Neural progenitor cell (in vitro differentiated cells): ENCODE results near the gene SLC20A1. TPM values are rescaled to one million over a fixed set of nuclear protein-coding genes. Genes with fewer than 3 reads are reported as not detected.

Experiments used
- DNase-seq: peaks from one replicate; pipeline ENCODE4 v3.0.0-alpha.2; 2016; ENCODE audit warnings: low spot score
- H2AFZ ChIP-seq: fragments of 200-600 bp; sonication (generic); replicated peaks from 2 replicates; pipeline ENCODE4 v1.6.1; 2016; ENCODE audit warnings: antibody characterized with exemption
- H3F3A ChIP-seq: fragments of 200-600 bp; sonication (generic); 2 replicates; pipeline ENCODE4 v1.6.1; 2016; ENCODE audit warnings: antibody characterized with exemption, low read depth
- H3K27ac ChIP-seq: fragments of 200-600 bp; sonication (generic); 2 replicates; pipeline ENCODE4 v1.5.1; 2016; ENCODE audit warnings: mild to moderate bottlenecking
- H3K27me3 ChIP-seq: fragments of 200-600 bp; sonication (generic); 2 replicates; pipeline ENCODE4 v1.6.1; 2016; ENCODE audit warnings: mild to moderate bottlenecking, moderate library complexity
- H3K36me3 ChIP-seq: fragments of 200-600 bp; sonication (generic); 2 replicates; pipeline ENCODE4 v1.5.1; 2016
- H3K4me1 ChIP-seq: fragments of 200-600 bp; sonication (generic); 2 replicates; pipeline ENCODE4 v1.6.1; 2016; ENCODE audit warnings: mixed run types
- H3K4me2 ChIP-seq: fragments of 200-600 bp; sonication (generic); 2 replicates; pipeline ENCODE4 v1.6.1; 2016
- H3K4me3 ChIP-seq: fragments of 200-600 bp; sonication (generic); 2 replicates; pipeline ENCODE4 v1.5.1; 2016
- H3K79me2 ChIP-seq: fragments of 200-600 bp; sonication (generic); 2 replicates; pipeline ENCODE4 v1.6.1; 2016; ENCODE audit warnings: low read depth
- H3K9ac ChIP-seq: fragments of 200-600 bp; sonication (generic); 2 replicates; pipeline ENCODE4 v1.6.1; 2016
- H3K9me3 ChIP-seq: fragments of 200-600 bp; sonication (generic); 2 replicates; pipeline ENCODE4 v1.5.1; 2016; ENCODE audit warnings: low read depth
- H4K20me1 ChIP-seq: fragments of 200-600 bp; sonication (generic); 2 replicates; pipeline ENCODE4 v1.6.1; 2016; ENCODE audit warnings: low read depth
- H3K27ac Mint-ChIP-seq: 3 replicates; pipeline ENCODE4 v1.8.0; 2021; ENCODE audit warnings: mixed read lengths
- H3K27me3 Mint-ChIP-seq: 2 replicates; pipeline ENCODE4 v1.8.0; 2022; ENCODE audit warnings: low read depth, mild to moderate bottlenecking, inconsistent platforms, moderate library complexity, mixed read lengths; ENCODE audit not compliant: insufficient read depth
- H3K36me3 Mint-ChIP-seq: 3 replicates; pipeline ENCODE4 v1.8.0; 2021; ENCODE audit warnings: mixed read lengths
- H3K4me1 Mint-ChIP-seq: 3 replicates; pipeline ENCODE4 v1.8.0; 2021; ENCODE audit warnings: mixed read lengths
- H3K4me3 Mint-ChIP-seq: 3 replicates; pipeline ENCODE4 v1.8.0; 2021; ENCODE audit warnings: mild to moderate bottlenecking, moderate library complexity, mixed read lengths
- H3K9me3 Mint-ChIP-seq: 3 replicates; pipeline ENCODE4 v1.8.0; 2020; ENCODE audit warnings: mixed read lengths
- CTCF ChIP-seq: fragments of 200-600 bp; sonication (generic); IDR thresholded peaks from 2 replicates; pipeline ENCODE4 v1.5.1; 2017; ENCODE audit warnings: antibody characterized with exemption, mild to moderate bottlenecking
- EZH2 ChIP-seq: fragments of 200-600 bp; sonication (generic); IDR thresholded peaks from 2 replicates; pipeline ENCODE4 v1.6.1; 2017; ENCODE audit warnings: antibody characterized with exemption, mild to moderate bottlenecking, moderate library complexity
- EZH2phosphoT487 ChIP-seq: fragments of 200-600 bp; sonication (generic); IDR thresholded peaks from 2 replicates; pipeline ENCODE4 v1.6.1; 2017; ENCODE audit warnings: antibody characterized with exemption
- total RNA-seq: library from RNA; depleted of rRNA; stranded (reverse); fragments of >200 nt; gene quantifications from 2 replicates; pipeline ENCODE4 v1.2.3, GENCODE V29; 2015; ENCODE audit warnings: low replicate concordance

Gene SLC20A1
- total RNA-seq, 1 donor from 2014 or later: 61.1 TPM

GRCh38 chr2:112670252-112671022 lies 24.7 kb downstream of the SLC20A1 start:
- Mint-ChIP-seq H3K9me3 (no peaks in the 10 kb centered on the region), H3K36me3 (peaks cover 5% of the 10 kb centered on the region), H3K4me3 (no peak overlapping the region), H3K4me1 (no peaks in the 10 kb centered on the region), H3K27ac (no peak overlapping the region), H3K27me3 (peaks cover 3% of the 10 kb centered on the region)
- H3K9me3 ChIP-seq: no peaks in the 10 kb centered on the region
- DNase-seq: no peak
- no peak overlapping the region for H3K27ac ChIP-seq
- no peaks in the 10 kb centered on the region for H3K79me2 ChIP-seq
- H2AFZ ChIP-seq: no peak overlapping the region
- peaks cover 16% of the 10 kb centered on the region for H3K4me1 ChIP-seq
- H3K36me3 ChIP-seq: no peaks in the 10 kb centered on the region
- no peak for TF ChIP-seq CTCF
- TF ChIP-seq EZH2: no peak
- TF ChIP-seq EZH2phosphoT487: no peak
- no peak overlapping the region for H3K9ac ChIP-seq
- peaks cover 12% of the 10 kb centered on the region for H3F3A ChIP-seq
- no peak overlapping the region for H3K4me3 ChIP-seq
- no peaks in the 10 kb centered on the region for H3K27me3 ChIP-seq
- no peaks in the 10 kb centered on the region for H4K20me1 ChIP-seq
- no peak overlapping the region for H3K4me2 ChIP-seq

- DNase-seq: no peak
- H3K4me1 ChIP-seq: peaks cover 16% of the 10 kb centered on the region
- peak overlapping the region; percentile 53 for H3K27ac ChIP-seq
- no peak overlapping the region for H2AFZ ChIP-seq
- no peak overlapping the region for H3K27ac Mint-ChIP-seq
- no peak overlapping the region for H3K9ac ChIP-seq
- H3K27me3 ChIP-seq: no peaks in the 10 kb centered on the region
- H3K4me3 Mint-ChIP-seq: no peak overlapping the region
- H3K36me3 ChIP-seq: no peaks in the 10 kb centered on the region
- H3K79me2 ChIP-seq: no peaks in the 10 kb centered on the region
- TF ChIP-seq CTCF (no peak), EZH2phosphoT487 (no peak), EZH2 (no peak)
- peaks cover 12% of the 10 kb centered on the region for H3F3A ChIP-seq
- peaks cover 4% of the 10 kb centered on the region for H3K36me3 Mint-ChIP-seq
- no peaks in the 10 kb centered on the region for H3K4me1 Mint-ChIP-seq
- H3K27me3 Mint-ChIP-seq: no peaks in the 10 kb centered on the region
- no peaks in the 10 kb centered on the region for H4K20me1 ChIP-seq
- no peaks in the 10 kb centered on the region for H3K9me3 Mint-ChIP-seq
- H3K9me3 ChIP-seq: no peaks in the 10 kb centered on the region
- H3K4me2 ChIP-seq: peak overlapping the region; percentile 45
- no peak overlapping the region for H3K4me3 ChIP-seq
These were observed 26.1 kb downstream of the SLC20A1 start for GRCh38 chr2:112671801-112672200.

- no peak overlapping the region for H3K9ac ChIP-seq
- H3K9me3 Mint-ChIP-seq: no peaks in the 10 kb centered on the region
- no peaks in the 10 kb centered on the region for H3K27me3 ChIP-seq
- no peaks in the 10 kb centered on the region for H3K36me3 ChIP-seq
- H3K9me3 ChIP-seq: no peaks in the 10 kb centered on the region
- H3K4me1 Mint-ChIP-seq: no peaks in the 10 kb centered on the region
- no peak overlapping the region for H3K27ac Mint-ChIP-seq
- H3K27me3 Mint-ChIP-seq: no peaks in the 10 kb centered on the region
- no peak for DNase-seq
- H3K4me3 ChIP-seq: no peak overlapping the region
- no peak overlapping the region for H2AFZ ChIP-seq
- no peak overlapping the region for H3K27ac ChIP-seq
- H3K4me1 ChIP-seq: peaks cover 16% of the 10 kb centered on the region
- H3F3A ChIP-seq: peaks cover 12% of the 10 kb centered on the region
- no peak overlapping the region for H3K4me3 Mint-ChIP-seq
- no peaks in the 10 kb centered on the region for H4K20me1 ChIP-seq
- no peaks in the 10 kb centered on the region for H3K79me2 ChIP-seq
- H3K36me3 Mint-ChIP-seq: peaks cover 4% of the 10 kb centered on the region
- H3K4me2 ChIP-seq: no peak overlapping the region
- no peak for TF ChIP-seq CTCF
- TF ChIP-seq EZH2: no peak
- no peak for TF ChIP-seq EZH2phosphoT487
These were observed 27.3 kb downstream of the SLC20A1 start for GRCh38 chr2:112673008-112673407.
